Activated T-cell treated with anti-CD3 and anti-CD28 coated beads, Interleukin-2, amount 50 U/mL, for 72 hours (primary cell): ENCODE results near the gene GPR83. TPM values are rescaled to one million over a fixed set of nuclear protein-coding genes. Genes with fewer than 3 reads are reported as not detected.

Experiments
- ATAC-seq, 2 donors: fragments of 150-1000 bp; cut with Tn5 transposase; replicated peaks in 1 of 2; 2 replicates each; pipeline ENCODE4 v1.10.0; 2021; ENCODE audit warnings: moderate library complexity in 2 of 2, mild to moderate bottlenecking in 1 of 2
- DNase-seq, 2 donors: peaks; one replicate each; pipeline ENCODE4 v3.0.0; 2021 to 2022; ENCODE audit warnings: mixed read lengths in 1 of 2
- H3K27ac Mint-ChIP-seq: one replicate; pipeline ENCODE4 v1.8.0; 2022; ENCODE audit warnings: mild to moderate bottlenecking, moderate library complexity, mixed read lengths
- H3K27me3 Mint-ChIP-seq: one replicate; pipeline ENCODE4 v1.8.0; 2022; ENCODE audit warnings: low read depth, mixed read lengths
- H3K36me3 Mint-ChIP-seq, 2 donors: one replicate each; pipeline ENCODE4 v1.8.0; 2022; ENCODE audit warnings: mixed read lengths in 2 of 2, mild to moderate bottlenecking in 1 of 2; ENCODE audit not compliant: insufficient read depth in 2 of 2
- H3K4me1 Mint-ChIP-seq: one replicate; pipeline ENCODE4 v1.8.0; 2022; ENCODE audit warnings: low read depth, mixed read lengths
- H3K4me3 Mint-ChIP-seq, 2 donors: one replicate each; pipeline ENCODE4 v1.8.0; 2022; ENCODE audit warnings: mild to moderate bottlenecking in 2 of 2, mixed read lengths in 2 of 2, moderate library complexity in 2 of 2
- H3K9me3 Mint-ChIP-seq, 2 donors: one replicate each; pipeline ENCODE4 v1.8.0; 2022; ENCODE audit warnings: mixed read lengths in 2 of 2
- total RNA-seq, 2 donors: library from RNA; stranded (reverse); gene quantifications; one replicate each; pipeline ENCODE4 v1.2.3, GENCODE V29; 2022

Gene GPR83
- total RNA-seq, 2 donors from 2014 or later: 0.12 to 0.19 TPM

DNA sequence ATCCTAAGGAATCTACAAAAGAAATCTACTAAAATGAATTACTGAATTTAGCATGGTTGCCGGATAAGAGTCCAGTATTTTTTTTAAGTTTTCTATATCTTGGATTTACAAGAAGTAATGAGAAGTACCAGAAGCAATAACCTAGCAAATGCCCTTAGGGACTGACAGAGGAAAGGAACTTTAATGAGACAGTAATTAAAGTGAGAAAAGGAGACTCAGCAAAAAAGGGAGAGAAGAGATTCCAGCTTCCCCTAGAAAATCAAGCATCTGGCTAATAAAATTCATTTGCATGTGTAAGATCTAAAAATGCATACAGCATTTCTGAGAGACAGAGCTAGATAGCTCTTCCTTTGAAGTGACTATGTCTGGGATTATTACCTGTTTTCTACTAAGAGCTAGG, 57.7 kb downstream of the GPR83 start:
- Mint-ChIP-seq H3K27me3 (no peaks in the 10 kb centered on the region), H3K36me3 (no peaks in the 10 kb centered on the region), H3K4me1 (no peaks in the 10 kb centered on the region), H3K9me3 (peaks cover 0 to 2% of the 10 kb centered on the region in 2 donors), H3K27ac (no peak overlapping the region), H3K4me3 (no peak overlapping the region)
- ATAC-seq (no peak), DNase-seq (no peak)

DNA sequence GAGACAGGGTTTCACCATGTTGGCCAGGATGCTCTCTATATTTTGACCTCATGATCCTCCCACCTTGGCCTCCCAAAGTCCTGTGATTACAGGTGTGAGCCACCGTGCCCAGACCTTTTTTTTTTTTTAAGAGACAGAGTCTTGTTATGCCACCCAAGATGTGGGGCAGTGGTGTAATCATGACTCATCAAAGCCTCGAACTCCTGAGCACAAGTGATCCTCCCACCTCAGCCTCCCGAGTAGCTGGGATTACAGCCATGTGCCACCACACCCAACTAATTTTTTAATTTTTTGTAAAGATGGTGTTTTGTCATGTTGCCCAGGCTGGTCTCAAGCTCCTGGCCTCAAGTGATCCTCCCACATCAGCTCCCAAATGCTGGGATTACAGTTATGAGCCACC, 59.0 kb downstream of the GPR83 start:
- Mint-ChIP-seq H3K4me3 (no peak overlapping the region), H3K27ac (no peak overlapping the region), H3K36me3 (no peaks in the 10 kb centered on the region), H3K9me3 (peaks cover 0 to 2% of the 10 kb centered on the region in 2 donors), H3K4me1 (no peaks in the 10 kb centered on the region), H3K27me3 (no peaks in the 10 kb centered on the region)
- DNase-seq (no peak), ATAC-seq (no peak)

- H3K9me3 Mint-ChIP-seq: peaks cover 0 to 2% of the 10 kb centered on the region in 2 donors
- peaks cover 11% of the 10 kb centered on the region for H3K27me3 Mint-ChIP-seq
- H3K4me3 Mint-ChIP-seq: no peak overlapping the region
- no peak for DNase-seq
- H3K4me1 Mint-ChIP-seq: no peaks in the 10 kb centered on the region
- no peak overlapping the region for H3K27ac Mint-ChIP-seq
- ATAC-seq: no peak
- no peaks in the 10 kb centered on the region for H3K36me3 Mint-ChIP-seq
Measured at GRCh38 chr11:94338651-94339050, 62.6 kb downstream of the GPR83 start.

- no peak overlapping the region for H3K27ac Mint-ChIP-seq
- H3K9me3 Mint-ChIP-seq: peaks cover 0 to 2% of the 10 kb centered on the region in 2 donors
- H3K27me3 Mint-ChIP-seq: peaks cover 11% of the 10 kb centered on the region
- no peaks in the 10 kb centered on the region for H3K36me3 Mint-ChIP-seq
- H3K4me3 Mint-ChIP-seq: no peak overlapping the region
- H3K4me1 Mint-ChIP-seq: no peaks in the 10 kb centered on the region
- ATAC-seq: no peak
- no peak for DNase-seq
Measured at GRCh38 chr11:94336033-94336432, 65.2 kb downstream of the GPR83 start.

- DNase-seq (no peak), ATAC-seq (no peak)
- H3K36me3 Mint-ChIP-seq: no peaks in the 10 kb centered on the region
- H3K27ac Mint-ChIP-seq: no peak overlapping the region
- H3K4me3 Mint-ChIP-seq: no peak overlapping the region
- peaks cover 11% of the 10 kb centered on the region for H3K27me3 Mint-ChIP-seq
- no peaks in the 10 kb centered on the region for H3K4me1 Mint-ChIP-seq
- no peaks in the 10 kb centered on the region for H3K9me3 Mint-ChIP-seq
Measured at GRCh38 chr11:94332814-94333213, 68.4 kb downstream of the GPR83 start.

DNA sequence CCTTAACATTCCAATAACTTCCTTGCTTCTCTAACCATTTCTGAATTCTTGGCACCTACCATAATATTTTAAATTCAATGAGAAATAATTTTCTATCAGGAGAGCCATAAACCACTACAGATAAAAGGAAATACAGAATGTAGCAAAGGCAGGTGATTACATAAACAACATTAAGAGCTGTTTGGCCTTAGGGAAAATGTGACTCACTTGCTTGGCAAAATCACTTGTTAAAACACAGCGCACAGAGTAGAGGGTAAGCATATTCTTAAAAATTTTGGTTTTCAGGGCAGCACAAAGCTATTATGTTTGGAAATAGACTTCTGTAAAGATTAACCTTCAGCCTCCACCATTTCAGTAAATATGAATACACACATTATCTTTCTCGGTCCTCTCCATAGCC, 70.4 kb downstream of the GPR83 start:
- H3K36me3 Mint-ChIP-seq: no peaks in the 10 kb centered on the region

GRCh38 chr11:94329501-94329900, 71.7 kb downstream of the GPR83 start:
- H3K4me1 Mint-ChIP-seq: no peaks in the 10 kb centered on the region
- DNase-seq: no peak
- H3K9me3 Mint-ChIP-seq: no peaks in the 10 kb centered on the region
- no peak overlapping the region for H3K4me3 Mint-ChIP-seq
- peaks cover 4% of the 10 kb centered on the region for H3K27me3 Mint-ChIP-seq
- ATAC-seq: no peak
- no peak overlapping the region for H3K27ac Mint-ChIP-seq
- no peaks in the 10 kb centered on the region for H3K36me3 Mint-ChIP-seq

More for the DNA sequence above, 70.4 kb downstream of the GPR83 start:
- ATAC-seq (no peak), DNase-seq (no peak)
- Mint-ChIP-seq H3K9me3 (no peaks in the 10 kb centered on the region), H3K27ac (no peak overlapping the region), H3K27me3 (no peaks in the 10 kb centered on the region), H3K4me3 (no peak overlapping the region), H3K4me1 (no peaks in the 10 kb centered on the region)

DNA sequence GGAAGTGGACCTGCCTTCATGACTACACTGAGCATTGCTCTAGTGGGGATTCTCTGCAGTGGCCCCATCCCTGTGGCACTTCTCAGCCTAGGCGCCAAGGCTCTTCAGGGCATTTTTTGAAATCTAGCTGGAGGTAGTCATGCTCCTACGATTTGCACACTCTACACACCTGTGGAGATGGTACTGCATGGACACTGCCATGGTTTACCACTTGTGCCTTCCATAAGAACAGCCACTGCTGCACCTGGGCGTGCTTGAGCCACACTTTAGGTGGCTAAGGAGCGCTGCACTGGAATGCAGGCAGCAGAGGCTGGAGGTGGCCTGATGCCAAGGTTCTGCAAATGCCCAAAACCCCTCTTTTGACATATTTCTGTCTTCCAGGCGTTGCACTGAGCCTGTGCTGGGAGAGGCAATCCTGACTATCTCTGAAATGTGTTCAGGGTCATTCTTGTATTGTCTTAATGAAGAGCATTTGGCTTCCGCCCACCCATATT, 72.6 kb downstream of the GPR83 start:
- Mint-ChIP-seq H3K27ac (no peak overlapping the region), H3K9me3 (no peaks in the 10 kb centered on the region), H3K27me3 (peaks cover 4% of the 10 kb centered on the region), H3K4me1 (no peaks in the 10 kb centered on the region), H3K4me3 (no peak overlapping the region), H3K36me3 (no peaks in the 10 kb centered on the region)
- DNase-seq (no peak), ATAC-seq (no peak)

Other genes starting within 250 kb of the GPR83 start
- not detected for gene IZUMO1R, start 96.8 kb downstream of the GPR83 start, total RNA-seq
- 10 to 100 TPM; 43.8 to 49.1 TPM for gene MRE11, start 92.4 kb upstream of the GPR83 start, total RNA-seq
- gene ANKRD49, start 92.6 kb upstream of the GPR83 start, total RNA-seq: 10 to 100 TPM; 24.2 to 28.1 TPM
- not detected for gene C11orf97, start 111.0 kb upstream of the GPR83 start, total RNA-seq
- 1 to 10 TPM; 5.4 to 5.5 TPM for gene FUT4, start 142.5 kb upstream of the GPR83 start, total RNA-seq
- gene PIWIL4, start 165.9 kb upstream of the GPR83 start, total RNA-seq: 1 to 10 TPM; 1.1 to 1.6 TPM